GM12864 (cell line): ENCODE results near the gene WDR20.

Experiments used
- DNase-seq: peaks from one replicate; pipeline ENCODE4 v3.0.0-alpha.2; 2011; ENCODE audit warnings: low read depth
- H3K4me3 ChIP-seq: 2 replicates; pipeline ENCODE4 v1.5.1; 2011; ENCODE audit warnings: mild to moderate bottlenecking, low read depth, low read length, control low read depth
- CTCF ChIP-seq: IDR thresholded peaks from 2 replicates; pipeline ENCODE4 v1.5.1; 2011; ENCODE audit warnings: low read depth, mild to moderate bottlenecking, moderate library complexity, low read length, control low read depth, inconsistent platforms; ENCODE audit errors: missing control alignments

Gene WDR20

DNA sequence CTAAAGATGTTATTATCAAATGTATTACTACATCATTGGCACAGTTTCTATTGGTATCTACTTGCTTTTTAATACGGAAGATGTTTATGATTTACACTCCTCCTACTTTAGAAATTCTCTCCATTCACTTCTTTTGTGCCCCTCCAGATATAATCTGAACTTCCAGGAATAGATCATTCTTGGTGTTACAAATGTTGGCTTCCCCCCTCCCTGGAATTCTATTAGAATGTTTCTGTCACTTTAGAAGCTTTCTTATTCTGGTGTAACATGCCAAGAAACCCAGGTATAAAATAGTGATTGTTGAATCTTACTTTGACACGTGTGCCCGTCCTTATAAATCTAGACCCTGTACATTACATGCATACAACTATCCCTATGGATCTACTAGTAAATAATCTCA, 1.2 kb upstream of the WDR20 start:
- H3K4me3 ChIP-seq = peak overlapping the region; percentile 89; the same call in 1 of the 2 replicates
- no peak for DNase-seq
- no peak for TF ChIP-seq CTCF

- no peak for DNase-seq
- no peak for TF ChIP-seq CTCF
- peak overlapping the region; percentile 89 for H3K4me3 ChIP-seq
Measured at GRCh38 chr14:102138961-102139285, 774 bp upstream of the WDR20 start.

DNA sequence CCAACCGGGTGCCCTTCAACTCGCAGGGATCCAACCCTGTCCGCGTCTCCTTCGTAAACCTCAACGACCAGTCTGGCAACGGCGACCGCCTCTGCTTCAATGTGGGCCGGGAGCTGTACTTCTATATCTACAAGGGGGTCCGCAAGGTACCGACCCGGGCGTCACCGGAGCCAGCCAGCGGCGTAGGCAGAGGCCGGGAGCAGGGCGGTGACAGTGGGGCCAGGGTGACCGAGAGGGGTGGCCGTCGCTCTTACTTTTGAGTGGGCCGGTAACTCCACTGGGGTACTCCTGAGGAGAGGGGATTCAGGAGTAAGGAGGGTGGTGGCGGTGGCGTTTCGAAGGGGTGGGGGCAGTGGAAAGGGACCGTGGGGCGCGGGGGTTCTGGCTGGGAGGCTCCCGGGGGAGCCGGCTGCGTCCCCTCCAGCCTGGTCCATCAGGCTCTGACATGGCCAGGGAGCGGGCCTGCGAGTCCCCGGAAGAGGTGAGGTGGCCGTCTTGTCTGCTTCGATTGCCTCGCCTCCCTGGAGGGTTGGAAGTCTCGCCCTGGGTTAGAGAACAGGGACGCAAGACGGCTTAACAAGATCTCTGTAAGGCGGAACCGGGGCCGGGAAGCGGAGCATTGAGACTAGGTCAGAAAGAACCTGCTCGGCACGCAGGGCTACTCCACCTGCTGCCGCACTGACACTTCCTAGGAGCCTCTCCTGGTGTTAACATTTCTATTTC, 491 bp downstream of the WDR20 start:
- DNase-seq = no peak

DNA sequence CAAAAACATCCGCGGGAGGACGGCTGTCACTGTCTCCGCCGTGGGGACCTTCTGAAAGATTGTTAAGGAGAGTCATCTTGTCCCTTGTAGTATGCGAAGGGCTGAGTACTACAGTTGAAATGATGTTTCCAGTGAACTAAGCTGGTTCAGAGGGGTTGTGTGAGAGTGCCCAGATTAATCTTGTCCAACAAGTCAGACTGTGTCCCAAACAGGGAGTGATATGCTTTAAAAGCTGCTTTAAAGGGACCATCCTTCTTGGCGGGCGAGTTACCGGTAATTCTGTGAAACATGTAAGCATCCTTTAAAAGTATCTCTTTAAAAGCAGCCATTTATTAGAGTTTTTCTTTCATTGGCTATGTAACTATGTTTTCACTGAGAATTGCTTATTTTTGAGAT, 1.1 kb downstream of the WDR20 start:
- no peak for DNase-seq
- H3K4me3 ChIP-seq = peak overlapping the region; percentile 89
- TF ChIP-seq CTCF = no peak

More for the DNA sequence above, 491 bp downstream of the WDR20 start:
- peak overlapping the region; percentile 89 for H3K4me3 ChIP-seq
- TF ChIP-seq CTCF = no peak

DNA sequence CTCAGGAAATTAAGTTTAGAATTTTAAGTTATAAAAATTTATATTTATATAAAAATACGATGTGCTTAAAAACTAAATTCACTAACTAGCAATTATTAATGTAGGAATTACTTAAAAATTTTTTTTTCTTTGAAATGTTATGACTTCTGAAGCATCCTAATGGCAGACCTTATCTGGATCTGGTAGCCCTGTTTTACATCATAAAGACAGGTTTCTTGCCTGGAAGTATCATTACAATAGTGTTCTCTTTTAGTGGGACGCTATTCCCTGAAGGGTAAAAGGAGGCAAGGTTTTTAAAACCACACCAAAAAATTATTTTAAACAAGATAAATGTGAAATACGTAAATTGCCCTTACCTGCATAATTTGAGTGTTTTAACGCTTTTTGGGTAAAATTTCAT, 2.1 kb downstream of the WDR20 start:
- no peak for DNase-seq
- H3K4me3 ChIP-seq = no peak overlapping the region
- TF ChIP-seq CTCF = no peak

- no peak for TF ChIP-seq CTCF
Measured at GRCh38 chr14:102144914-102145313, 5.2 kb downstream of the WDR20 start.

GRCh38 chr14:102145395-102145794, 5.7 kb downstream of the WDR20 start:
- DNase-seq = no peak
- H3K4me3 ChIP-seq = no peak overlapping the region
- TF ChIP-seq CTCF = no peak

More at GRCh38 chr14:102144914-102145313, 5.2 kb downstream of the WDR20 start:
- H3K4me3 ChIP-seq = no peak overlapping the region
- DNase-seq = no peak
